ENCODE measurements around the gene PTPRG. TPM values are rescaled to one million over a fixed set of nuclear protein-coding genes. Genes with fewer than 3 reads are reported as not detected.

Gene PTPRG
- total and polyA plus RNA-seq, 2 experiments from 2014 or later = 15.2 to 45.7 TPM

GRCh38 chr3:61724183-61724582, 162.8 kb downstream of the PTPRG start:
- no peaks in the 10 kb centered on the region for H3K36me3 ChIP-seq
- no peak for DNase-seq (ENCODE audit: low read depth in 1 of 2, low spot score in 1 of 2)
- H3K4me3 ChIP-seq = no peak overlapping the region
- no peak overlapping the region for H3K27ac ChIP-seq
- H3K27me3 ChIP-seq = no peaks in the 10 kb centered on the region
- H3K9me3 ChIP-seq (ENCODE audit: low read depth) = no peaks in the 10 kb centered on the region
- TF ChIP-seq CTCF (IDR thresholded peaks at IDR 0.05; ENCODE audit: low read depth, low read length) = no peak
- peaks cover 21% of the 10 kb centered on the region for H3K4me1 ChIP-seq (ENCODE audit: low read depth)

GRCh38 chr3:61724801-61725200, 163.4 kb downstream of the PTPRG start:
- DNase-seq (ENCODE audit: low read depth in 1 of 2, low spot score in 1 of 2) = no peak

GRCh38 chr3:61725851-61726333, 164.5 kb downstream of the PTPRG start:
- Histone ChIP-seq H3K4me1 (ENCODE audit: low read depth) (peaks cover 18% of the 10 kb centered on the region), H3K4me3 (no peak overlapping the region), H3K9me3 (ENCODE audit: low read depth) (no peaks in the 10 kb centered on the region), H3K27ac (peak overlapping the region; percentile 88), H3K36me3 (no peaks in the 10 kb centered on the region), H3K27me3 (no peaks in the 10 kb centered on the region)
- no peak for TF ChIP-seq CTCF (IDR thresholded peaks at IDR 0.05; ENCODE audit: low read depth, low read length)
- peak; percentile 71 to 76 for DNase-seq (ENCODE audit: low read depth in 1 of 2, low spot score in 1 of 2)

More at GRCh38 chr3:61724801-61725200, 163.4 kb downstream of the PTPRG start:
- H3K36me3 ChIP-seq = no peaks in the 10 kb centered on the region
- H3K27ac ChIP-seq = peak overlapping the region; percentile 88
- no peak overlapping the region for H3K4me3 ChIP-seq
- no peak for TF ChIP-seq CTCF (IDR thresholded peaks at IDR 0.05; ENCODE audit: low read depth, low read length)
- peaks cover 16% of the 10 kb centered on the region for H3K4me1 ChIP-seq (ENCODE audit: low read depth)
- no peaks in the 10 kb centered on the region for H3K27me3 ChIP-seq
- no peaks in the 10 kb centered on the region for H3K9me3 ChIP-seq (ENCODE audit: low read depth)

- no peak for TF ChIP-seq CTCF (IDR thresholded peaks at IDR 0.05; ENCODE audit: low read depth, low read length)
- H3K4me1 ChIP-seq (ENCODE audit: low read depth) = peaks cover 18% of the 10 kb centered on the region
- no peak overlapping the region for H3K4me3 ChIP-seq
- no peak for DNase-seq (ENCODE audit: low read depth in 1 of 2, low spot score in 1 of 2)
- H3K9me3 ChIP-seq (ENCODE audit: low read depth) = no peaks in the 10 kb centered on the region
- H3K36me3 ChIP-seq = no peaks in the 10 kb centered on the region
- peak overlapping the region; percentile 57 for H3K27ac ChIP-seq
- H3K27me3 ChIP-seq = no peaks in the 10 kb centered on the region
Measured at GRCh38 chr3:61727435-61727834, 166.1 kb downstream of the PTPRG start.

GRCh38 chr3:61729038-61729634, 167.8 kb downstream of the PTPRG start:
- Histone ChIP-seq H3K9me3 (ENCODE audit: low read depth) (no peaks in the 10 kb centered on the region), H3K27me3 (no peaks in the 10 kb centered on the region), H3K4me3 (no peak overlapping the region), H3K27ac (no peak overlapping the region), H3K36me3 (no peaks in the 10 kb centered on the region), H3K4me1 (ENCODE audit: low read depth) (peaks cover 18% of the 10 kb centered on the region)
- no peak for TF ChIP-seq CTCF (IDR thresholded peaks at IDR 0.05; ENCODE audit: low read depth, low read length)
- no peak for DNase-seq (ENCODE audit: low read depth in 1 of 2, low spot score in 1 of 2)
